ENCODE data around the gene PEX5L. TPM values are rescaled to one million over a fixed set of nuclear protein-coding genes. Genes with fewer than 3 reads are reported as not detected.

Gene PEX5L
- total and polyA plus RNA-seq, 2 donors (not counting 1 experiment from before 2014, with no cell fraction given) = not detected

GRCh38 chr3:179852142-179852905, 184.4 kb downstream of the PEX5L start:
- Mint-ChIP-seq H3K27me3 (peaks cover 5% of the 10 kb centered on the region), H3K9me3 (ENCODE audit: insufficient read depth) (no peaks in the 10 kb centered on the region), H3K4me1 (no peaks in the 10 kb centered on the region), H3K4me3 (no peak overlapping the region), H3K27ac (no peak overlapping the region)
- H4K20me1 ChIP-seq (ENCODE audit: control insufficient read depth, insufficient read depth, low read length, poor library complexity, severe bottlenecking) = no peaks in the 10 kb centered on the region
- no peak overlapping the region for H3K9ac ChIP-seq (ENCODE audit: low read length)
- no peak for ATAC-seq (ENCODE audit: low read depth)
- H2AFZ ChIP-seq (ENCODE audit: insufficient read depth, low read depth, low read length, poor library complexity, severe bottlenecking) = no peak overlapping the region
- H3K27ac ChIP-seq (ENCODE audit: low read length in 2 of 2) = no peak overlapping the region
- H3K79me2 ChIP-seq (ENCODE audit: control insufficient read depth, insufficient read depth, low read length) = no peaks in the 10 kb centered on the region
- peaks cover 0 to 3% (median 0%) of the 10 kb centered on the region in 4 experiments for H3K27me3 ChIP-seq (replicated peaks in 1 of 4; ENCODE audit: control extremely low read depth in 1 of 4, control insufficient read depth in 3 of 4, insufficient read depth in 4 of 4, low read length in 3 of 4)
- no peaks in the 10 kb centered on the region for H3K9me3 ChIP-seq (ENCODE audit: control extremely low read depth in 1 of 3, control insufficient read depth in 2 of 3, insufficient read depth in 1 of 3, low read length in 2 of 3)
- TF ChIP-seq EZH2 (IDR thresholded peaks at IDR 0.05; ENCODE audit: borderline replicate concordance, insufficient read depth, low read depth, low read length, poor library complexity, severe bottlenecking) (no peak), CTCF (IDR thresholded peaks at IDR 0.05) (no peak)
- ChIA-PET CTCF (no interaction called here), POLR2A (no interaction called here)
- H3K4me1 ChIP-seq (ENCODE audit: control insufficient read depth in 2 of 2, insufficient read depth in 2 of 2, low read length in 2 of 2) = no peaks in the 10 kb centered on the region
- no peak overlapping the region for H3K4me3 ChIP-seq (ENCODE audit: control extremely low read depth in 1 of 5, extremely low read depth in 1 of 5, insufficient read depth in 1 of 5, low read depth in 2 of 5, low read length in 4 of 5)
- DNase-seq = no peak
- intact Hi-C loops (cut with micrococcal nuclease) = no loop called here
- 78% methylated on average over 1 of the region's 5 CpGs for WGBS (ENCODE audit: insufficient coverage)
- H3K4me2 ChIP-seq (replicated peaks; ENCODE audit: low read depth, low read length, poor library complexity, severe bottlenecking) = no peak overlapping the region
- no peaks in the 10 kb centered on the region for H3K36me3 ChIP-seq (replicated peaks in 1 of 2; ENCODE audit: control extremely low read depth in 1 of 2, control insufficient read depth in 1 of 2, extremely low read depth in 1 of 2, insufficient read depth in 2 of 2, low read length in 1 of 2)

DNA sequence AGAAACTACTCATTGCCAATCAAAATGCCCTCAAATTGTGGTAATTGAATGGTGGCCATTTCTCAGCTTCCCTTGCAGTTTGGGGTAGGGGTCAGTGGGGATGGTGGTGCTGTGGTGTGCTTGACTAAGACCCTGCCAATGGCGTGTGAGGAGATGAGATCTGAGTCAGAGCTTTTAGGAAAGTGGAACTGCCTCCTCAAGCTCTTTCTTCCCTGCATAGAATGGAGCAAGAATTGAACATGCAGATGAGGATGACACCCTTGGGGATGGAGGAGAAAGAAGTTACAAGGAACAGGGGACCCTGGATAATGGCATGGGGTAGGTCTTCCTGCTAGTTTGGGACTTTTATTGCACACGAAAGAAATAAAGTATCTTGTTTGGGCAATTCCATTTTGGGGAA, 188.0 kb downstream of the PEX5L start:
- no peak for ATAC-seq (ENCODE audit: low read depth)
- CTCF ChIA-PET = no interaction called here
- no peaks in the 10 kb centered on the region for H4K20me1 ChIP-seq (ENCODE audit: control insufficient read depth, insufficient read depth, low read length, poor library complexity, severe bottlenecking)

More for the DNA sequence above, 188.0 kb downstream of the PEX5L start:
- Histone ChIP-seq H3K9me3 (ENCODE audit: control extremely low read depth in 1 of 3, control insufficient read depth in 2 of 3, insufficient read depth in 1 of 3, low read length in 2 of 3) (no peaks in the 10 kb centered on the region), H3K4me2 (replicated peaks; ENCODE audit: low read depth, low read length, poor library complexity, severe bottlenecking) (no peak overlapping the region), H3K36me3 (replicated peaks in 1 of 2; ENCODE audit: control extremely low read depth in 1 of 2, control insufficient read depth in 1 of 2, extremely low read depth in 1 of 2, insufficient read depth in 2 of 2, low read length in 1 of 2) (no peaks in the 10 kb centered on the region), H3K4me1 (ENCODE audit: control insufficient read depth in 2 of 2, insufficient read depth in 2 of 2, low read length in 2 of 2) (no peaks in the 10 kb centered on the region), H3K27ac (ENCODE audit: low read length in 2 of 2) (no peak overlapping the region), H2AFZ (ENCODE audit: insufficient read depth, low read depth, low read length, poor library complexity, severe bottlenecking) (no peak overlapping the region), H3K79me2 (ENCODE audit: control insufficient read depth, insufficient read depth, low read length) (no peaks in the 10 kb centered on the region), H3K4me3 (ENCODE audit: control extremely low read depth in 1 of 5, extremely low read depth in 1 of 5, insufficient read depth in 1 of 5, low read depth in 2 of 5, low read length in 4 of 5) (no peak overlapping the region), H3K27me3 (replicated peaks in 1 of 4; ENCODE audit: control extremely low read depth in 1 of 4, control insufficient read depth in 3 of 4, insufficient read depth in 4 of 4, low read length in 3 of 4) (peaks cover 0 to 3% (median 0%) of the 10 kb centered on the region in 4 experiments), H3K9ac (ENCODE audit: low read length) (no peak overlapping the region)
- intact Hi-C loops (cut with micrococcal nuclease) = no loop called here
- no peaks in the 10 kb centered on the region for H3K4me1 Mint-ChIP-seq
- no peak overlapping the region for H3K27ac Mint-ChIP-seq
- H3K9me3 Mint-ChIP-seq (ENCODE audit: insufficient read depth) = no peaks in the 10 kb centered on the region
- 60% methylated on average over 1 of the region's 2 CpGs for WGBS (ENCODE audit: insufficient coverage)
- POLR2A ChIA-PET = no interaction called here
- DNase-seq = no peak
- peaks cover 11% of the 10 kb centered on the region for H3K27me3 Mint-ChIP-seq
- TF ChIP-seq CTCF (IDR thresholded peaks at IDR 0.05) (no peak), EZH2 (IDR thresholded peaks at IDR 0.05; ENCODE audit: borderline replicate concordance, insufficient read depth, low read depth, low read length, poor library complexity, severe bottlenecking) (no peak)
- H3K4me3 Mint-ChIP-seq = no peak overlapping the region
